ENCODE measurements around the gene MGAT4B.

DNA sequence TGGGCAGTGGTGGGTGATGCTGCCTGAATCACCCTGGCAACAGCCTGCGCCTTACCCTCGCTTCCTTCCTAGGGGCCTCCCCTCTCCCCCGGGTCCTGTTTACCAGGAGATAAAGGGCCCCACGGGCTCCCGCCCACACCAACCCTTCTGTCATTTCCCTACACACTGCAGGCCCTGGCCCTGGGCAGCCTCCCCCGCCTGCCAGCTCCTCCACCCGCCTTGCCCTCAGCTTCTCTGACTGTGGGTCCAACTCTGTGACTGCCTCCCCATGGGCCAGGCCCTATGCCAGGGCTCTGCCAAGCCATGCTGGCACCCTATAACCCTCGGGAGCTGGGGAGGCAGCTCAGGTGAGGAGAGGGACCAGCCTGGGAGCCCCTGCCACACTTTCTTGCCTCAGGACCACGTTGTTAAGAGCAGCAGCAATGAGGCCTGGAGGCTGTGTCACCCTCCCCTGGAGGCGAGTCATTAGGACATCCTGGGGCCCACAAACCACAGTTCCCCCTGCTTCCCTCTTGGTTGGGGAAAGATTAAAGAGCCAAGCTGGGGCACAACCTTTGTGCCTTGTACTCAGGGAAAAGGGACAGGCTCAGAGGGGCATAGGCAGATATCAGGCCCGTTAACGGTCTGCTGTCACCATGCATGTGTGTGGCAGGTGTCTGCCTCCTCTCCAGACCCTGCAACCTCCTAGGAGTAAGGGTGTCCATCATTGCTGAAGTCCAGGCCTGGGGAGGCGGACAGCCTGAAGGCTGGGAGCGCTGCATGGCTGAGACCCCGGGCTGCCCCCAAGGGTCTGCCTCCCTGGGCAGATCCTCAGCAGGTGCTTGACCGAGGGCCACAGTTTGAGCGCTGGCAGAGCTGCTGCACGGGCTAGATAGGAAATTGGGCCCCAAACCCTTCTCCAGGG lies 2.8 kb downstream of the MGAT4B start:
- no peak for TF ChIP-seq POLR2A (IDR thresholded peaks at IDR 0.05)
- TF ChIP-seq, protein P1, sequence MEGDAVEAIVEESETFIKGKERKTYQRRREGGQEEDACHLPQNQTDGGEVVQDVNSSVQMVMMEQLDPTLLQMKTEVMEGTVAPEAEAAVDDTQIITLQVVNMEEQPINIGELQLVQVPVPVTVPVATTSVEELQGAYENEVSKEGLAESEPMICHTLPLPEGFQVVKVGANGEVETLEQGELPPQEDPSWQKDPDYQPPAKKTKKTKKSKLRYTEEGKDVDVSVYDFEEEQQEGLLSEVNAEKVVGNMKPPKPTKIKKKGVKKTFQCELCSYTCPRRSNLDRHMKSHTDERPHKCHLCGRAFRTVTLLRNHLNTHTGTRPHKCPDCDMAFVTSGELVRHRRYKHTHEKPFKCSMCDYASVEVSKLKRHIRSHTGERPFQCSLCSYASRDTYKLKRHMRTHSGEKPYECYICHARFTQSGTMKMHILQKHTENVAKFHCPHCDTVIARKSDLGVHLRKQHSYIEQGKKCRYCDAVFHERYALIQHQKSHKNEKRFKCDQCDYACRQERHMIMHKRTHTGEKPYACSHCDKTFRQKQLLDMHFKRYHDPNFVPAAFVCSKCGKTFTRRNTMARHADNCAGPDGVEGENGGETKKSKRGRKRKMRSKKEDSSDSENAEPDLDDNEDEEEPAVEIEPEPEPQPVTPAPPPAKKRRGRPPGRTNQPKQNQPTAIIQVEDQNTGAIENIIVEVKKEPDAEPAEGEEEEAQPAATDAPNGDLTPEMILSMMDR (IDR thresholded peaks at IDR 0.05), result no peak
